ENCODE data around the gene ZNF516. TPM values are rescaled to one million over a fixed set of nuclear protein-coding genes. Genes with fewer than 3 reads are reported as not detected.

ZNF516 gene
- total and polyA plus RNA-seq, 2 of the 4 experiments (the other 2 are of a cell fraction), result 7.9 to 16.9 TPM

- Histone ChIP-seq H3K4ac (ENCODE audit: low read depth, low read length) (peak overlapping the region; percentile 39; the same call in 1 of the 2 replicates), H3K9ac (ENCODE audit: low read depth, low read length) (no peak overlapping the region), H3K56ac (ENCODE audit: extremely low read depth, insufficient read depth, low read length) (no peak overlapping the region), H3K27ac (ENCODE audit: insufficient read depth, low read length) (no peak overlapping the region), H2AK9ac (replicated peaks; ENCODE audit: low read depth, low read length, poor library complexity) (peak overlapping the region; percentile 59), H3K79me1 (ENCODE audit: low read depth in 1 of 2, low read length in 2 of 2) (peaks cover 30 to 77% of the 10 kb centered on the region in 2 experiments), H3K18ac (ENCODE audit: low read depth, low read length) (no peak overlapping the region), H2AK5ac (ENCODE audit: low read depth, low read length) (peak overlapping the region; percentile 81), H4K20me1 (ENCODE audit: insufficient read depth, low read length) (peaks cover 65% of the 10 kb centered on the region), H3K23ac (ENCODE audit: low read depth, low read length) (0 out of 2 replicates have a peak overlapping the region, but pooled peaks have one; percentile 57), H3K4me2 (ENCODE audit: low read depth, low read length) (no peak overlapping the region), H3K36me3 (ENCODE audit: control insufficient read depth, insufficient read depth, low read length) (peaks cover 3% of the 10 kb centered on the region; the same call in 1 of the 2 replicates), H3K4me1 (ENCODE audit: control insufficient read depth, insufficient read depth, low read length) (peaks cover 41% of the 10 kb centered on the region), H3K14ac (replicated peaks; ENCODE audit: low read depth, low read length) (0 out of 2 replicates have a peak overlapping the region, but pooled peaks have one; percentile 14), H3K27me3 (ENCODE audit: control insufficient read depth, insufficient read depth, low read length) (no peaks in the 10 kb centered on the region), H2BK20ac (ENCODE audit: low read depth, low read length) (no peak overlapping the region), H3K9me3 (ENCODE audit: control insufficient read depth, insufficient read depth, low read length) (no peaks in the 10 kb centered on the region), H4K8ac (ENCODE audit: low read depth in 2 of 2, low read length in 2 of 2) (no peak overlapping the region), H2AFZ (replicated peaks; ENCODE audit: low read length, poor library complexity) (no peak overlapping the region), H2BK120ac (ENCODE audit: low read depth, low read length) (peak overlapping the region; percentile 23), H2BK15ac (ENCODE audit: low read depth, low read length) (no peak overlapping the region), H3K9me1 (ENCODE audit: insufficient read depth, low read length) (peaks cover 36% of the 10 kb centered on the region), H3K4me3 (ENCODE audit: insufficient read depth, low read depth, low read length) (no peak overlapping the region), H2BK5ac (ENCODE audit: low read depth, low read length, poor library complexity, severe bottlenecking) (no peak overlapping the region), H4K5ac (ENCODE audit: low read depth, low read length) (no peak overlapping the region), H4K91ac (ENCODE audit: insufficient read depth, low read depth, low read length) (no peak overlapping the region)
- dilution Hi-C loops (cut with HindIII; ENCODE audit: low sequenced_read_pairs, unreplicated experiment) (no loop called here), in situ Hi-C loops (cut with MboI; ENCODE audit: low sequenced_read_pairs) (no loop called here), intact Hi-C loops (cut with micrococcal nuclease) (no loop called here)
- DNase-seq (no peak), ATAC-seq (ENCODE audit: low read depth) (no peak)
- CTCF ChIA-PET, result no interaction called here
- no TSS peak for BruUV-seq (replicated peaks)
- POLR2A ChIA-PET (ENCODE audit: unreplicated experiment), result no interaction called here
- WGBS, 2 experiments (ENCODE audit: extremely low coverage in 2 of 2, insufficient read length in 1 of 2), result 91% methylated on average over 17 of the region's 21 CpGs; no CpG with 5 or more reads in 1 of the 2 experiments
- no peak for TF ChIP-seq MXI1 (IDR thresholded peaks at IDR 0.05; ENCODE audit: borderline replicate concordance, low read depth, low read length)
- TF ChIP-seq, protein P1, sequence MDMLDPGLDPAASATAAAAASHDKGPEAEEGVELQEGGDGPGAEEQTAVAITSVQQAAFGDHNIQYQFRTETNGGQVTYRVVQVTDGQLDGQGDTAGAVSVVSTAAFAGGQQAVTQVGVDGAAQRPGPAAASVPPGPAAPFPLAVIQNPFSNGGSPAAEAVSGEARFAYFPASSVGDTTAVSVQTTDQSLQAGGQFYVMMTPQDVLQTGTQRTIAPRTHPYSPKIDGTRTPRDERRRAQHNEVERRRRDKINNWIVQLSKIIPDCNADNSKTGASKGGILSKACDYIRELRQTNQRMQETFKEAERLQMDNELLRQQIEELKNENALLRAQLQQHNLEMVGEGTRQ (IDR thresholded peaks at IDR 0.05; ENCODE audit: low read depth, low read length), result no peak
- TF ChIP-seq NFE2L2 (IDR thresholded peaks at IDR 0.05; ENCODE audit: low read depth, low read length), result no peak
- no peak for TF ChIP-seq SMC3 (IDR thresholded peaks at IDR 0.05; ENCODE audit: low read depth, low read length)
- TF ChIP-seq RFX5 (IDR thresholded peaks at IDR 0.05; ENCODE audit: low read depth, low read length), result no peak
- TF ChIP-seq CHD1 (IDR thresholded peaks at IDR 0.05; ENCODE audit: low read depth, low read length), result no peak
- no peak for TF ChIP-seq ELK1 (IDR thresholded peaks at IDR 0.05; ENCODE audit: borderline replicate concordance, low read depth, low read length)
- no peak for TF ChIP-seq BHLHE40 (IDR thresholded peaks at IDR 0.05; ENCODE audit: low read depth, low read length)
- no peak for TF ChIP-seq MAZ (IDR thresholded peaks at IDR 0.05; ENCODE audit: borderline replicate concordance, low read depth, low read length)
These were observed 47.7 kb downstream of the ZNF516 start for GRCh38 chr18:76447258-76447890.
